CD4-positive, alpha-beta T cell treated with Interleukin-6 for 4 hours (primary cell): ENCODE data around the gene BSND.
A peak's percentile ranks its signal among the peaks of the same experiment; 100 is the strongest.
"Not testable (repeated sequence)": the region's sequence is repeated elsewhere in the genome, so short reads cannot be mapped to it uniquely, and the experiment has no call there.

Experiments used
- DNase-seq: peaks from one replicate; pipeline ENCODE4 v3.0.0-alpha.2; 2020; ENCODE audit warnings: mixed read lengths

The BSND gene

DNA sequence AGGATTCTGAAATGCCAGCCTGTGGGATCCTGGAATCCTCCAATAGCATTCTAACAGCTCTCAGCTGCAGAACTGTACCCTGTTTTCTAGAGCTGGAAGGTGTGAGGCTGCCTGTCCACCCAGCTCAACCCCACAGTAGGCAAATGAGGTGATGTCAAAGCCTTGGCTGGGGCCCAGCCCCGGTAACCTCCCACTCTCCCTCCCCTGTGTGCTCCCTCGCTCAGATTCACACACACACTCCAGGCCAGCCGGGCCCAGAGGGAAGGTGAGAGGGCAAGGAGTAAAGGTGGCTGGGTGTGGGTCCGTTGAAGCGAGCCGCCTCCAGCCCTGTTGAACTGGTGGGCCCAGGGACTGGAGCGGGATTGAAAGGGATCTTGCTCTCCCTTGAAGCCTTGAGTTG, at the start of gene BSND:
BSND (plus strand) TSS at position 257 of the 400 bp plus-strand sequence. CDS start 254 bp downstream, outside the sequence.
- no peak for DNase-seq

DNA sequence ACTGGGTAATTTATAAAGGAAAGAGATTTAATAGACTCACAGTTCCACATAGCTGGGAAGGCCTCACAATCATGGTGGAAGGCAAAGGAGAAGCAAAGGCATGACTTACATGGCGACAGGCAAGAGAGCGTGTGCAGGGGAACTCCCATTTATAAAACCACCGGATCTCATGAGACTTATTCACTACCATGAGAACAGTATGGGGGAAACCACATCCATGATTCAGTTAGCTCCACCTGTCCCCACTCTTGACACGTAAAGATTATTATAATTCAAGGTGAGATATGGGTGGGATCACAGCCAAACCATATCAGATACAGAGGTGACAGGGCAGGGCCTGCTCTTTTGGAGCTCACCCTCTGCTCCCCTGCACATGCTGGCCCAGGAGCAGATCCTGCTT, 49.7 kb upstream of the BSND start:
- DNase-seq = no peak

DNA sequence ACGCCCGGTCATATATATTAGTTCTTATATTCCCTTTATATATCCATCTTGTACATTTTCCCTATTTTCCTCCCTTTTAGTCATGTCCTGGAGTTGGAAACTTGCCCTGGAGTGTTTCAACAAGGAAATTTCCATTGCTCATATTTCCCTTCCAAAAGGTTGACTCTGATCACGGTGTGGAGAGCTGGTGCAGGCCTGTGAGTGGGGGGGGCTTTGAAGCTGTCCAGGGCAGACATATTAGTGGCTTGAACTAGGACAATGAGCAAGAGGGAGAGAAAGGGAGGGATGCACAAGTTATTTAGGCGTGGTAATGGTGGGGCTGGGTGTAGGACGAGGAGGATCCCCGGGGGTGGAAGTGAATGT, 48.7 kb upstream of the BSND start:
- DNase-seq = no peak

DNA sequence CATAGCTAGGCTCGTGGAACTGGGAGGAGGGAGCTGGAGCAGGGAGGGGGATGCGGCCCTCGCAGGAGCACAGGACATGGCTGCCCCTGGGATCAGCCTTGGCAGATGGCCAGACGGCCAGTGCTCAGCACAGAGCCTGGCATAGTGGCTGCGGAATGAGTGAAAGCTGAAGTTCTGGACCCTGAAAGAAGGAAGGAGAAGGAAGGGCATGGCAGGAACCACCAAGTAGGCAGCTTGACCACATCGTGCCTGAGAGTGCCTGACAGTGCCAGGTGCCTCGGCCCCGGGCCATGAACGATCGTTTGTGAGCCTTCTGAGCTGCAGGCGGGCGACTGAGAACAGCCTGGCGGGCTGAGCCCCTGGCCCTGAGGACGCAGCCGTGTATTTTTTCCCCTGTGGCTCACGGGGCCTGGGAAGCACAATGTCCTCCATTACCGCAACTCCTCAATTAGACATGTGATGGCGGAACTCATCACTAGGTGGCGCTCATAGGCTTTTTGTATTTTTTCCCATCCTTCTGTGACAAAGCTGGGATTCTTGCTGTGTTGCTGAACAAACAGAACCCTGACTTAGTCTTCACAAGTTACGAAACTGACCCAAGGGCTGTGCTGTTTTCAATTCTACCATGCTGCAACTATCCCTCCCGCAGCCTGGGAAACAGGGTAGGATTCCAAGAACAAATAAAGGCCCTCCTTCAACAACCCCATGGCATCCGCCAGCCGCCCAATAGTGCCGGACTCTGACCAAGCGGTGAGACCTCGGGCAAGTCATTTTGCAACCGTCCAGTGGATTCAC, 48.2 kb upstream of the BSND start:
- peak; percentile 52 for DNase-seq

DNA sequence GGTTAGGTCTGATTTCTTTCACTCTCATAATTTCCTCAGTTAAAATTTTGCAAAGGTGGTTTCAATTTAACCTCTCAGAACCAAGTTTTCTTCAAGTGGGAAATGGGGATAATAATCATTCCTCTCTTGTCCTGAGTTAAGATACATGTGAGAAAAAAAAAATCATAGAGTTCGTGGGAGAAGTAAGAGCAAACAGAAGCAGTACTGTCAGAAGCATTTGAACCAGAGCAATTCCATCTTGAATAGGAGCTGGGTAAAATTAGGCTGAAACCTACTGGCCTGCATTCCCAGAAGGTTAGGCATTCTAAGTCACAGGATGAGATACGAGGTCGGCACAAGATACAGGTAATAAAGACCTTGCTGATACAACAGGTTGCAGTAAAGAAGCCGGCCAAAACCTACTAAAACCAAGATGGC, 46.9 kb upstream of the BSND start:
- DNase-seq = no peak

DNA sequence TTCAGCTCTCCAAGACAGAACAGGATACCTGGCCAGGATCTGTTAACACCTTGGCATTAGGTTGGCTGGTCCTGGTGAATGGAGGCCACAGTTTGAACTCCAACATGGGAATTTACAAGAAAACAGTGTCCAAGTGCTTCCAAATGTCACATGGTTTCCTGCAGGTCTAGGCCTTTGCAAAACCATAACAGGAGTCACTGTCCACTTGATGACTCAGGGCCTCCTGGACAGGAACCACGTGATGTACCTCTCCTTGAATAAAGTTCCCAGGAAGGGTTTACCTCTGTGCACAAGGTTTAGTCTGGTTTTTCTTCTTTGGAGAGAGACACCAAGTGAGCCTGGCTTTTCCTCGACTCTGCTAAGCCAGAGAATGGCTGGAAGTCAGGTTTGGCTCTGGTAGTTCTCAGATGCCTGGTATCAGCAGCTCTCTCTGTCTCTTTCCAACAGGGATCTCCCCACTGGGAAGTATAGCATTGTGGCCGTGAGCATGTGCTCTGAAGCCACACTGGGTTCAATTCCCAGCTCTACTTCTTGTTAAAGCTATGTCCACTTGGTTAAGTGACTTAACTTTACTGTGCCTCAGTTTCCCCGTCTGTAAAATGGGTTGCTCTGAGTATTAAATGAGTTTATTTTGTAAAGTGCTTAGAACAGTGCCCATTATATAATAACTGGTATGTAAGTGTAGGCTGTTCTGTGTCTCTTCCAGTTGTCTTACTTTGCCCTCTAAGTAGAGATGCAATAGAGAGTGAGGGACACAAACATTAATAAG, 45.6 kb upstream of the BSND start:
- DNase-seq = no peak

DNA sequence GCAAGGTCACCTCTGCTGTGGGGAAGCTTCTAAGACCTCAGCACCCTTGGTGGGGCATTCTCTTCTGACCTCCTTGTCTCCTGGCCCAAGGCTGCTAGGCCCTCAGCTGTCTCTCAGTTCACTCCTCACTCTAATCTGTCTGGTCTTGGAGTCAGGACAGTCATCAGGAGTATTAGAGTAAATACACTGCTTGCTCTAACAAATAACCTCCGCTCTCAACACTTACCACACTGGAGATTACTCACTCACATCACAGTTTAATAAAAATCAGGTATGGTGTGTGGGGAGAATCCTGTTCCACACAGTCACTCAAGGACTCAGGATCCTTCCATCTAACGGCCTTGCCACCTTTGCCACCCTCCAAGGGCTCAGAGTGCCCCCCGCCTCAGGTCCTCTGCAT, 44.9 kb upstream of the BSND start:
- DNase-seq = no peak

DNA sequence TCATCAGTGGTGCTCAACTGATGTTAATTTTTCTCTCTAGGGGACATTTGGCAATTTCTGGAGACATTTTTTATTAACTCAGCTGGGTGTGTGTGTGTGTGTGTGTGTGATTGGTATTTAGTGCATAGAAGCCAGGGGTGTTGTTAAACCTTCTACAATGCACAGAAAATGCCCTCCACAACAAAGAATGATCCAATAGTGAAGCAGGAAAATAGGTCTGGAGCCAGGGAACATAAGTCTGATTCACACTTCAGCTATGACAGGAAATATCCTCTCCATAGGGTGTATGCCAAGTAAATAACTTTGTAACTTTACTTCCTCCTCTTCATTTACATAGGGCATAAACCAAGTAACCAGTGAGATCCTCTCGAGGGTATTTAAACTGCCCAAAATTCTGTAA, 43.4 kb upstream of the BSND start:
- no peak for DNase-seq

DNA sequence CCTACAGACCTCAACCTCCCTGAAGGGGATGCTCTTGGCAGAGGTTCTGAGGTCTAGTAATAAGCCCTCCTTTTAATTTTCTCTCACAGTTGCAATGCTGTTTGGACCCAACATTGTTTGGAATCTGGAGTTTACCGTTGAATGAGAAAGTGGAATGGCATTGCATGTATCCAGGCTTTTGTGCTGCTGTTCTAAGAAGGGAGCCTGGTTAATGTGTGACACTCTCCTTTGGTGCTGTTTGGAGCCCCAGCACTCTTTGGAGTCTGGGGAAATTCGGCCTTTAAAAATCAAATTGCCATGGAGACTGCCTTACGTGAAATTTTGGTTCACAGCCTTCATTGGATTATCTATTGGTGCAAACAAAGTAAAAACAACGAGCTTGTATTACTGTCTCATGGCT, 42.0 kb upstream of the BSND start:
- DNase-seq = no peak

DNA sequence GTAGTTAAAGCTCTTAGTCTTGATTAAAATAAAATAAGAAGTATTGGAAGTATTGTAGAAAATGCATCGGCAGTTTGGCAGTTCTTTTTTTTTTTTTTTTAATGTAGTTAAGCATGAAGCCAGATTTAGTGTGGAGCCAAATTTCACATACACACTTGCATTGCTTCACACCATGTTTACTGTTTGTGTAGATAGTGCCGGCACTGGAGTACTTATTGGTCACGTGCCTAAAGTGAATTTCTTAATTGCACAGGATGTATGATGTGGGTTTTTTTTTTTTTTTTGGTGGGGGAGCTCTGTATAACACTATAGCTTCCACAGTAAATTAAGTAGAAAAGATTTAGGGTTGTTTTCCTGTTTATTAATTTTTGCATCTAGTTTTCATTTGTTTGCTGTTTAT, 39.5 kb upstream of the BSND start:
- no peak for DNase-seq

DNA sequence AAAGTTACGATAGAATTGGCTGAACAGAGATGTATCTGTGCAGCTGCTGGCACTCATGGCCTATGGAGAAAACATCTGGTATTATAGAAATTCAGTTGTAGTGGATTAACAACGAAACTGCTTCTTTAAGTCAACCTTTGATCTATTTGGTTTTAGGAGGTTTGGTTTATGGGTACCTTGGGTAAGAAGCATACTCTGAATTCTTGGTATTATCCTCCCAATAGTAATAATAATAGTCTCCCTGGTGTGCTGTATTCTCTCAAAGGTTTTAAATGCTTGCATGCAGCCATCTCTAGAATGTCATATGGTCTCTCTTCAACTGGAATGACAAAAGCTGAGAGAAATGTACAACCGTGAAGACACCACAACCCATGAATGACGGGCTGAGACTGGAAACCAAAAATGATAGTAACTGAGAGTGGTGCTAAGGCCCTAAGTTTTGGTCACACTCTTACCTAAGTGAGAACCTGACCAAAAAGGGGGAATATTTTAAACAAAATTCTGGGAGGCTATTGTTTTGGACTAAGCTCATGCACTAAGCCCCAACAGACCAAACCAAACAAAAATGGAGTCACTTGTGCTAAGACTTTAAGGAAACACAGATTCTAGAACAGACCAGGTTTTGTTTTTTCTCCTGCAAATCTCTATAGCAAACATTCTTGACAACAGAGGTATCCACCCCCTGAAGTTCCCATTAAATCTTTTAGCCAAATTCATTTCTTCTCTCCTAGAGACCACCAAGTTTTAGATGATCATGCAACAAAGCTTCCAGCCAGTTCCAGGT, 35.9 kb upstream of the BSND start:
- DNase-seq = no peak

DNA sequence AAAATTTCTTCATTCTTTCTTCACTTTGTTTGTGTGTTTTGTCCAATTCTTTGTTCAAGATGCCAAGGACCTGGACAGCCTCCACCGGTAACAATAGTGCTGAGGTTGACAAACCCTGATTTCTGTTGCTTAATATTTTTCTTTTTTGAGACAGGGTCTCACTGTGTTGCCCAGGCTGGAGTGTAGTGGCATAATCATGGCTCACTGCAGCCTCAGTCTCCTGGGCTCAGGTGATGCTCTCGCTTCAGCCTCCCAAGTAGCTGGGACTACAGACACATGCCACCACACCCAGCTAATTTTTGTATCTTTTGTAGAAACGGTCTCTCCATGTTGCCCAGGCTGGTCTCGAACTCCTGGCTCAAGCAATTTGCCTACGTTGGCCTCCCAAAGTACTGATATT, 34.9 kb upstream of the BSND start:
- not testable (repeated sequence) for DNase-seq

DNA sequence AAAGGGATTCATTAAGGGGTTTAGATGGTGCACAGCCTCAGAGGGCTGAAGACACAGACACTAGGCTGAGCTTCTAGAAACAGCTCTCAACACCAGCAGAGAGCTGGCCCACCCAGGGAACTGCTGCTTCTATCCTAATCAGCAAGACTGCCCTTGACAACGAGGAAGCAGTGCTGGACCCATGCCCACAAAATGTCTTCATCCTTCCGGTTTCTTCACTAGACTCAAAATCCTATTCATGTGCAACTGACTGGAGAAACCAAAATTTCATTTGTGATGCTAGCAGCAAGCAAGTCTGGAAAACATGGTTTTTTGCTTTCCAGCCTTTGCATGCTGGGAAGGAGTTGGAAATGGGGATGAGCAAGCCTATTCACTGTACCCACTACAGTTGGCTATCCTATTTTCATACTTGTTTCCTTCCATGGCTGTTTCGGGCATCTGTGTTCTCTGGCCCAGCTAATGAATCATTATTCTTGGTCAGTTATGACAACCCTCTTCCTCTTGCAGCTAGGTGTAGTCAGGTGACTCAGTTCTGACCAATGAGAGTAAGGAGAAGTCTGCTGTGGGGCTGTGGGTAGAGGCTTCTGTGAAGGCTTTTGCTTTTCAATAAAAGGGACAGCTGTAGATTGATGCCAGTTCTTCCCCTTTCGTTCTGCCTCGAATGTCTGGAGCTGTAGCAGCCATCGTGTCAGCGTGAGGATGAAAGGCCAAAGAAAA, 33.0 kb upstream of the BSND start:
- no peak for DNase-seq

DNA sequence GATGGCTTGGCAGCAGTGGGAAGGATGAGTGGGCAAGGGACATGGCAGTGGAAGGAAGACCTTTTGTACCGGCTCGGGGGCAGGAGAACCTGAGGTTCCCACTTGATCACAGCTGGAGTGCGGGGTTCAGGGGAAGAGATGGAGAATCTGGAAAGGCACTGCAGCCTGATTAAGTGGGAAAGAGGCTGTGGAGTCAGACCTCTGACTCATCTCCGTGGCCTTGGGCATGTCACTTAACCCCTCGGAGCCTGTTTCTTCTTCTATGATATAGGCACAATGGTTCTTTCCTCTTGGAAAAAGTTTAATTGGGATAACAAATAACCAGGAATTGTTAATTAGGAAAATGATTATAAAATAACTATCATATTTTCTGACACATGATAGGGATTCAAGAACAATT, 31.4 kb upstream of the BSND start:
- no peak for DNase-seq

DNA sequence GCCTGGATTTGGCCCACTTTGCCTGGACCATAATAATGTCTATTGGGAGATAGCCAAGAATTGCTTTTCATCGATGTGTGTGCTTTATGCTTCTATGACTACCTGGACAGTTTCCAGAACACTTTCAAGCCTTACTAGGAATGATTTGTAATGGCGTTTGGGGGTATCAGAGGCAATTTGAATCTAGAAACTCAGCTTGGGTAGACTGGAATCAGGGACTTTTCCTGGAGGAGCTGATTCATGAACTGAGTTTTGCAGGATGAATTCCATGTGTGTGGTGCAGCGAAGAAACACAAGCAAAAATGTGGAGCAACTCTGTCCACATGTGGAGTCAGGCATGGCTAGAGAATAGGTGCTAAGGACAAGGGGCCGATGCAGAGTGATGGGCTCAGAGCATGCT, 30.2 kb upstream of the BSND start:
- no peak for DNase-seq

DNA sequence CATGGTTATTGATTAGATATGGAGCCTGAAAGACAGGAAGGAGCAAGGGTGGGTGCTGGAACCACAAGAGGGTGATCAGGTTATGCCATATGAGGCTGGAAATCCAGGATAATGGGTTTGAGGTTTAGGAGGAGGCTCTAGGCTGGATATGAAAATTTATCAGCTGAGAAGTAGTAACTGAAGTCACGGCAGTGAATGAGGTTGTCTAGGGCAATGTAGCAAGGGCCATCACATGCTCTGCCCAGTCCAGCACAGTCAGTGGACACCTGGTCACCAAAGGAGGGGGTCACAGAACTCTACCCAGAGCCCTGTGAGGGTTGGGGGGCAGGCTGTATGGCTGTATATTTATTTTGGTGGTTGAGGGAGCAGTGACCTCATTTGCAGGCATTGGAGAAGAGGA, 28.9 kb upstream of the BSND start:
- DNase-seq = no peak

DNA sequence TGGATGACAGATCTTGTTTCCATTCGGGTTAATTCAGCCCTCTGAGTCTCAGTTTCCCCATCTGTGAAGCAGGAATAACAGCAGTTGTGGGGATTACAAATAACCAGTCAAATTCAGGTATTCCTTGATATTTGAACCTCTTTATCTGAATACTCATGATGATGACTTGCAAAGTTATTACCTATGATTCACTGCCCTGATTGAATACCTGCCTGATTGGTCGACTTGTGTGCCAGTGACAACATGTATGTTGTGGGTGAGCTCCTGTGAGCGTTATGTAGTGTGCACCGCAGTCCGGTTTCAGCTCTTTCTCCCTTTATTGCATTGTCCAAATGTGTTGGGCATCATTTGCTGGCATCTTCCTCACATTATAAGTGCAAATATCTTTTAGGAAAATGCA, 27.8 kb upstream of the BSND start:
- DNase-seq = no peak

DNA sequence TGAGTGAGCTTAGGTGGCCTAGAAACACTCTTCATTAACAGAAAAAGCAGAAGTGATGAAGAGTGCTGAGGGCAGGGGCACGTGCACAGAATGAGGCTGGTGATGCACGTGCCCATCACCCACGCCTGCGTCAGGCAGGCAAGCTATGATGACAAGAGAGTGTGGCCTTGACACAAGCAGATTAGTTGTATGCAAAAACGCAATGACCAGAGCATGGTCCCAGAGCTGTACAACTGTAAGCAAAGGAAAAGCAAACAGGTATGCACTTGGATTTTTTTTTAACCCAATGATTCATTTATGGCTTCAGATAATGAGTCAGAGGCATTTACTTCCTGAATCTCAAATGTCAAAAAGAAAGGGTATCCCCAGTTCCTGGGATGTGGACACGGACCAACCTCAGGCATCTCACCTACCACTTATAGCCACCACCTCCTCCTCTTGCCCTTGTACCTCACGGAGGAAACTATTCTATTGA, 27.4 kb upstream of the BSND start:
- DNase-seq = no peak

DNA sequence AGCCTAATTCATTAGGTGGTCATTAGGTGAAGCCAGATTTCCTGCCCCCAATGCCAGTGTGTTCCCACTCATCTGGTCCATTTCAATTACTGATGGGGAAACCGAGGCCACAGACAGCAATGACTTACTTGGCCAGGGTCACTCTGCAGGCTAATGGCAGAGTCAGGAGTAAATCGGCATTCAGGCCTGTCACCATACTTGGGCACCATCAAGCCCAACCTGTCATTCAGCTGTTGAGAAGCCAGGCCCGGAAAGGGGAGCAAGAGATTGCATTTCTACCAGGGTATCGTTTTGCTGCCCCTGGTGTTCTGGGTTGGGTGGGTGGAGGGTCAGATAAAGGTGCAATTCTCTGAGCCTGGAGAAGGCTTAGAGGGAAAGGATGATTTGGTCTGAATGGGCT, 26.3 kb upstream of the BSND start:
- no peak for DNase-seq

DNA sequence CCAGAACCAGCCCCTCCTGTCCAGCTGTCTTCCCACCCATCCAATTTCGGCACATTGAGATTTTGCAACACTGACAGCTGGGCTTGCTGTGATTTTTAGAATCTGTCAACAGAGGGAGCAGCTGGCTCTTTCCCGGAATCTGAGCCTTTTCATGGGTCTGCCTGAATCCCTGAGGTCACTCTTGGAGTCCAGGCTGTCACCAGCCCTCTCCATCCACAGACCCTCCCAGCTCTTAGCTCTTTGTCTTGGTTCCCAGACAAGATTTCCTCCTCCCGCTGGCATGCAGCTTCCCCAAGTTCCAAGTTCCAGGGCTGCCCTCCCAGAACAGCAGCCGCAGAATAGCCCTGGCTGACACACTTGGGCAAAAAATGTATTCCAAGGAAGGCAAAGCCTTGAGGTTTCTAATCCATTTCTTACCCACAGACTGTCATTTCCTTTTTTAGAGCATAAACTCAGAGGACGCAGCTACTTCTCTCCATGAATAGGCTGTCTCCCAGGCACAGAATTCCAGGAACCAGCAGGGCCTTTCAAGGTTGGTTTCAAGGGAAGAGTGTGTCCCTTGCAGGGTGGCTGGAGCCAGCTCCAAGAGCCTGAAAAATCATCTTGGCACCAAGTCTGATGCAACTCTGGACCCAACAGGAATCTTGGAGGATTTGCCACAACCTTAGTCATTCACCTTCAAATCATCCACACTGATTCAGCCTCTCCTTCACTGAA, 25.4 kb upstream of the BSND start:
- DNase-seq = no peak

DNA sequence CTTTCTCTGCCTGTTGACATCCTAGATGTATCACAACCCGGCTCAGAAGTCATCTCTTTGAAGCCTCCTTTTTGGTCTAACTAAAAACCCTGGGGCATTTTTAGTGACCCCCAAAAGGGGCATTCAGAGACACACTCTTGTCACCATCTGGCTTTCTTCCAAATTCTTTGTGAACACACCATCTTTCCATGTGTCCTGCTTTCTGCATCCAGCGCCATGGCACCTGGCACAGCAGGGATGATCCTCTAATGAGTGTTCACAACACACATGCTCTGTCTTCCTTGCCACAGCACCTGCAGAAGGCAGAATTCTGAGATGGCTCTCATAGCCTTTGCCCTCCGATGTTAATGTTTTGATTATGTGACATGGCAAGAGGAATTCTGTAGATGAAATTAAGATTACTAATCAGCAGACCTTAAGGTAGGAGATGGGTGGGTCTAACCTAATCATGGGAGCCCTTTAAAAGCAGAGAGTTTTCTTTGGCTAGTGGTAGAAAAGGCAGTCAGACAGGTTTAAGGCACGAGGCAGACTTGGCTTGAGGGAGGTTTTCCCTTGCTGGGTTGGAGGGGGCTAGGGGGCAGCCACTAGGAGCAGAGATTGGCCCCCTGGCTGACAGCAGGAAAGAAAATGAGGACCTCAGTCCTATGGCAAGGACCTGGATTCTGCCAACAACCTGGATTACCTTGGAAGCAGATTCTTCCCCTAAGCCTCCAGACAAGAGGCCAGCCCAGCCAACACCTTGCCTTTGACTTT, 23.2 kb upstream of the BSND start:
- DNase-seq = no peak
